Stimulated activated CD4-positive, alpha-beta T cell treated with anti-CD3 and anti-CD28 coated beads, TNF-alpha, amount 100 ng/mL, for 4 hours (primary cell): Measurements from ENCODE around the gene IMMP2L.
"Not testable (repeated sequence)": the region's sequence is repeated elsewhere in the genome, so short reads cannot be mapped to it uniquely, and the experiment has no call there.

Source experiments
- DNase-seq, 3 experiments: peaks; one replicate each; pipeline ENCODE4 v3.0.0-alpha.2; 2020; ENCODE audit warnings: low read depth in 3 of 3

IMMP2L gene

GRCh38 chr7:111509288-111509687 lies 53.0 kb downstream of the IMMP2L start:
- DNase-seq: no peak

GRCh38 chr7:111508387-111508786 lies 53.9 kb downstream of the IMMP2L start:
- DNase-seq: no peak

GRCh38 chr7:111505422-111505821 lies 56.9 kb downstream of the IMMP2L start:
- DNase-seq: not testable (repeated sequence)

- not testable (repeated sequence) for DNase-seq
These were observed 60.5 kb downstream of the IMMP2L start for GRCh38 chr7:111501799-111502198.

GRCh38 chr7:111499027-111499426 lies 63.3 kb downstream of the IMMP2L start:
- no peak for DNase-seq

- DNase-seq: no peak
These were observed 63.8 kb downstream of the IMMP2L start for GRCh38 chr7:111498391-111499007.

- no peak for DNase-seq
These were observed 67.0 kb downstream of the IMMP2L start for GRCh38 chr7:111495173-111495810.

- DNase-seq: no peak
These were observed 70.1 kb downstream of the IMMP2L start for GRCh38 chr7:111492234-111492633.

GRCh38 chr7:111486472-111487142 lies 75.7 kb downstream of the IMMP2L start:
- DNase-seq: no peak

- DNase-seq: no peak
These were observed 76.5 kb downstream of the IMMP2L start for GRCh38 chr7:111485701-111486380.

GRCh38 chr7:111483078-111483477 lies 79.2 kb downstream of the IMMP2L start:
- no peak for DNase-seq

- DNase-seq: no peak
These were observed 84.6 kb downstream of the IMMP2L start for GRCh38 chr7:111477462-111478225.

GRCh38 chr7:111476586-111477293 lies 85.6 kb downstream of the IMMP2L start:
- no peak for DNase-seq

GRCh38 chr7:111475959-111476358 lies 86.3 kb downstream of the IMMP2L start:
- DNase-seq: no peak

- DNase-seq: no peak
These were observed 86.9 kb downstream of the IMMP2L start for GRCh38 chr7:111475419-111475748.

GRCh38 chr7:111474723-111475418 lies 87.4 kb downstream of the IMMP2L start:
- no peak for DNase-seq

GRCh38 chr7:111473449-111474198 lies 88.7 kb downstream of the IMMP2L start:
- DNase-seq: no peak

GRCh38 chr7:111470998-111471397 lies 91.3 kb downstream of the IMMP2L start:
- DNase-seq: no peak

- DNase-seq: not testable (repeated sequence)
These were observed 92.4 kb downstream of the IMMP2L start for GRCh38 chr7:111469894-111470293.

- not testable (repeated sequence) for DNase-seq
These were observed 96.5 kb downstream of the IMMP2L start for GRCh38 chr7:111465774-111466173.
